Suprapubic skin (tissue), 4 donors: ENCODE results near the gene C12orf56. TPM values are rescaled to one million over a fixed set of nuclear protein-coding genes. Genes with fewer than 3 reads are reported as not detected.
"Not testable (repeated sequence)": the region's sequence is repeated elsewhere in the genome, so short reads cannot be mapped to it uniquely, and the experiment has no call there.

ENCODE experiments used
- DNase-seq, 2 donors: peaks; one replicate each; pipeline ENCODE4 v3.0.0-alpha.2; 2019; ENCODE audit warnings: low spot score in 2 of 2
- H3K27ac ChIP-seq: fragments of 200-600 bp; sonication (generic); one replicate; pipeline ENCODE4 v1.5.1; 2019
- H3K27me3 ChIP-seq: fragments of 200-600 bp; sonication (generic); one replicate; pipeline ENCODE4 v1.5.1; 2019
- H3K36me3 ChIP-seq: fragments of 200-600 bp; sonication (generic); one replicate; pipeline ENCODE4 v1.5.1; 2019
- H3K4me1 ChIP-seq: fragments of 200-600 bp; sonication (generic); one replicate; pipeline ENCODE4 v1.5.1; 2019
- H3K4me3 ChIP-seq: fragments of 200-600 bp; sonication (generic); one replicate; pipeline ENCODE4 v1.5.1; 2019; ENCODE audit warnings: mild to moderate bottlenecking
- H3K9me3 ChIP-seq: fragments of 200-600 bp; sonication (generic); one replicate; pipeline ENCODE4 v1.5.1; 2019
- EP300 ChIP-seq: sonication (generic); formaldehyde crosslinking; IDR thresholded peaks from one replicate; pipeline ENCODE4 v1.6.1; 2017; ENCODE audit warnings: antibody characterized with exemption
- POLR2A ChIP-seq, 2 donors: fragments of 450-650 bp; IDR thresholded peaks; one replicate each; pipeline ENCODE4 v1.6.1; 2017; ENCODE audit warnings: antibody characterized with exemption in 2 of 2, mild to moderate bottlenecking in 2 of 2, moderate library complexity in 2 of 2
- POLR2AphosphoS5 ChIP-seq, 3 donors: sonication (generic); formaldehyde crosslinking; IDR thresholded peaks; one replicate each; pipeline ENCODE4 v1.6.1; 2017; ENCODE audit warnings: antibody characterized with exemption in 3 of 3
- WGBS: methylation state at CpG from one replicate; pipeline ENCODE4 v1.1.5; 2018; 5-methylcytosine and 5-hydroxymethylcytosine counted together
- total RNA-seq, 4 donors: library from RNA; depleted of rRNA; stranded (reverse); fragments of >200 nt; gene quantifications; one replicate each; pipeline ENCODE4 v1.1.0, GENCODE V29; 2016
- TF ChIP-seq, protein P1 (sequence below), 2 donors: fragments of 200-600 bp in 1 of 2; fragments of 450-650 bp in 1 of 2; sonication (generic) in 1 of 2; IDR thresholded peaks; one replicate each; pipeline ENCODE4 v1.5.1; 2016 to 2019; ENCODE audit warnings: antibody characterized with exemption in 2 of 2, mild to moderate bottlenecking in 1 of 2, moderate library complexity in 1 of 2

C12orf56 gene
- total RNA-seq, 4 donors from 2014 or later = 1.2 to 2.4 (median 1.9) TPM

DNA sequence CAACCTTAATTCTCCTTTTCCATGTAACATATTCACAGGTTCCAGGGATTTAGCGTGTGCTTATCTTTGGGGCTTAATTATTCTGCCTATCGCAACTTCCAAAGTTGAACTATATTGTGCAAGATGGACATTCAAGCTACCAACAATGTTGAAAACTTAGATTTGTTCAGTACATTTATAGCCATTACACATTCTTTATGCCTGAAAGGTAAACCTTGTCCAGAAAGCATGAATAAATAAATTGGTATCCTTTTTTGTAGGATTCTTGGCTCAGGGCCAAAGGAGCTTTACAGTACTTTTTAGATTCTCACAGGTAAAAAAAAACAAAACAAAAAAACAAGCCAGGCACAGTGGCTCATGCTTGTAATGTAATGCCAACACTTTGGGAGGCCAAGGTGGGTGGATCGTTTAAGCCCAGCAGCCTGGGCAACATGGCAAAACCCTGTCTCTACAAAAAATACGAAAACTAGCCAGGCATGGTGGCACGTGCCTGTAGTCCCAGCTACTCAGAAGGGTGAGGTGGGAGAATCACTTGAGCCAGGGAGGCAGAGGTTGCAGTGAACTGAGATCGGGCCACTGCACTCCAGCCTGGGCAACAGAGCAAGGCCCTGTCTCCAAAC, 3.3 kb downstream of the C12orf56 start:
- H3K36me3 ChIP-seq = no peaks in the 10 kb centered on the region
- TF ChIP-seq POLR2A (IDR thresholded peaks at IDR 0.05) (no peak), EP300 (no peak), POLR2AphosphoS5 (IDR thresholded peaks at IDR 0.05) (no peak)
- TF ChIP-seq, protein P1, sequence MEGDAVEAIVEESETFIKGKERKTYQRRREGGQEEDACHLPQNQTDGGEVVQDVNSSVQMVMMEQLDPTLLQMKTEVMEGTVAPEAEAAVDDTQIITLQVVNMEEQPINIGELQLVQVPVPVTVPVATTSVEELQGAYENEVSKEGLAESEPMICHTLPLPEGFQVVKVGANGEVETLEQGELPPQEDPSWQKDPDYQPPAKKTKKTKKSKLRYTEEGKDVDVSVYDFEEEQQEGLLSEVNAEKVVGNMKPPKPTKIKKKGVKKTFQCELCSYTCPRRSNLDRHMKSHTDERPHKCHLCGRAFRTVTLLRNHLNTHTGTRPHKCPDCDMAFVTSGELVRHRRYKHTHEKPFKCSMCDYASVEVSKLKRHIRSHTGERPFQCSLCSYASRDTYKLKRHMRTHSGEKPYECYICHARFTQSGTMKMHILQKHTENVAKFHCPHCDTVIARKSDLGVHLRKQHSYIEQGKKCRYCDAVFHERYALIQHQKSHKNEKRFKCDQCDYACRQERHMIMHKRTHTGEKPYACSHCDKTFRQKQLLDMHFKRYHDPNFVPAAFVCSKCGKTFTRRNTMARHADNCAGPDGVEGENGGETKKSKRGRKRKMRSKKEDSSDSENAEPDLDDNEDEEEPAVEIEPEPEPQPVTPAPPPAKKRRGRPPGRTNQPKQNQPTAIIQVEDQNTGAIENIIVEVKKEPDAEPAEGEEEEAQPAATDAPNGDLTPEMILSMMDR (IDR thresholded peaks at IDR 0.05) = no peak
- 77% methylated on average over 6 of the region's 6 CpGs for WGBS
- H3K27ac ChIP-seq = no peak overlapping the region
- H3K4me3 ChIP-seq = no peak overlapping the region
- peaks cover 11% of the 10 kb centered on the region for H3K4me1 ChIP-seq
- H3K27me3 ChIP-seq = peaks cover 10% of the 10 kb centered on the region
- DNase-seq = no peak
- H3K9me3 ChIP-seq = no peaks in the 10 kb centered on the region

DNA sequence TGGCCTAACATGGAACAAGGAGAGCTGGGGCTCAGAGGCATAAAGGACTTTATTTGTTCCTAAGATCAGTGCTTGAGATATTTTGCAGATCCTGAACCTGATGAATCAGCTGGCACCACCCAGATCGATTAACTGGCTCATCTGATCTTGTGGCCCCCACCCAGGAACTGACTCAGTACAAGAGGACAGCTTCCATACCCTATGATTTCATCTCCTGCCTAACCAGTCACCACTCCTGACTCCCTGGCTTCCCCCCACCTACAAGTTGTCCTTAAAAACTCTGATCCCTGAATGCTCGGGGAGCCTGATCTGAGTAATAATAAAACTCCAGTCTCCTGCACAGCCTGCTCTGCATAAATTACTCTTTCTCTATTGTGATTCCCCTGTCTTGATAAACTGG, 5.1 kb downstream of the C12orf56 start:
- Histone ChIP-seq H3K36me3 (no peaks in the 10 kb centered on the region), H3K27ac (no peak overlapping the region), H3K4me3 (no peak overlapping the region), H3K9me3 (peaks cover 7% of the 10 kb centered on the region), H3K27me3 (peaks cover 7% of the 10 kb centered on the region), H3K4me1 (peaks cover 7% of the 10 kb centered on the region)
- TF ChIP-seq POLR2A (IDR thresholded peaks at IDR 0.05) = no peak
- TF ChIP-seq POLR2AphosphoS5 (IDR thresholded peaks at IDR 0.05) = no peak
- TF ChIP-seq EP300 = no peak
- TF ChIP-seq, protein P1 (IDR thresholded peaks at IDR 0.05) = no peak
- DNase-seq = no peak
- WGBS = 36% methylated on average over 2 of the region's 2 CpGs

DNA sequence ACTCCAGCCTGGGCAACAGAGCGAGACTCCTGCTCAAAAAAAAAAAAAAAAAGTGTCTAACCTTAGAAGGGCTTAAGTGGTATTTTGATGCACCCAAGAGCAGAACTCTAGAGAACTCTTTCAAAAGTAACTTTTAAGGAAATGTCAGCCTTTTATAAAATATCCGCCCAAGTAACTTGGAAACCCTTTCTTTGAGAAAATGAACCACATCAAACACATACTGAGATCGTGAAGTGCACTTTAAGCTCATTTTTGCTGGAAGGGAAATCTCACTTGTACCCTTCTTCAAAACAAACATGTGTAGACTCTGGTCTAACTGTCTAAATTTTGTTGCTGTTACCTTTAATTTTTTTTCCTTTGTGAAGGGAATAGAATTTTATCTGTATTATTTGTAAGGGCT, 5.5 kb downstream of the C12orf56 start:
- no peak for DNase-seq
- H3K36me3 ChIP-seq = no peaks in the 10 kb centered on the region
- no peak overlapping the region for H3K27ac ChIP-seq
- H3K4me1 ChIP-seq = peaks cover 3% of the 10 kb centered on the region
- WGBS = 88% methylated on average over 3 of the region's 3 CpGs
- peaks cover 7% of the 10 kb centered on the region for H3K9me3 ChIP-seq
- peaks cover 3% of the 10 kb centered on the region for H3K27me3 ChIP-seq
- TF ChIP-seq, protein P1 (IDR thresholded peaks at IDR 0.05) = no peak
- TF ChIP-seq EP300 (no peak), POLR2AphosphoS5 (IDR thresholded peaks at IDR 0.05) (no peak), POLR2A (IDR thresholded peaks at IDR 0.05) (no peak)
- no peak overlapping the region for H3K4me3 ChIP-seq

DNA sequence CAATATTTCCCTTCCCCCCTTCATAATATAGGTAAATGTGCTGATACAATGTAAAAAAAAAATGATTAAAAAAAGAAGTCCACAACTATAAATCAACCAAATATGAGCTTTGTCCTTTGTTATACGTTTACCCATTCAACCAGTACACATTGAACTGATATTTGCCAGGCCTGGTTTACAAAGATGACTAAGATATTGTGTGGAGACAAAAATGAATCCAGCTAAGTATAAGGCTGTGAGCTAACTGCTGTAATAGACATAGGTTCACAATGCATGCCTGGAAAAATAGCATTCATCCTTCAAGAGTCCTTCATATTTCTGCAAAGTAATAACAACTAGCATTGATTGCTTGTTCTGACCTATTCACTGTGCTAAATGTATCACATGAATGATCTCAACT, 6.9 kb downstream of the C12orf56 start:
- WGBS = 80% methylated on average over 1 of the region's 1 CpG
- no peak for DNase-seq
- Histone ChIP-seq H3K9me3 (peaks cover 7% of the 10 kb centered on the region), H3K36me3 (no peaks in the 10 kb centered on the region), H3K4me1 (no peaks in the 10 kb centered on the region), H3K27ac (no peak overlapping the region), H3K27me3 (no peaks in the 10 kb centered on the region), H3K4me3 (no peak overlapping the region)
- no peak for TF ChIP-seq POLR2AphosphoS5 (IDR thresholded peaks at IDR 0.05)
- no peak for TF ChIP-seq EP300
- TF ChIP-seq POLR2A (IDR thresholded peaks at IDR 0.05) = no peak
- TF ChIP-seq, protein P1 (IDR thresholded peaks at IDR 0.05) = no peak

DNA sequence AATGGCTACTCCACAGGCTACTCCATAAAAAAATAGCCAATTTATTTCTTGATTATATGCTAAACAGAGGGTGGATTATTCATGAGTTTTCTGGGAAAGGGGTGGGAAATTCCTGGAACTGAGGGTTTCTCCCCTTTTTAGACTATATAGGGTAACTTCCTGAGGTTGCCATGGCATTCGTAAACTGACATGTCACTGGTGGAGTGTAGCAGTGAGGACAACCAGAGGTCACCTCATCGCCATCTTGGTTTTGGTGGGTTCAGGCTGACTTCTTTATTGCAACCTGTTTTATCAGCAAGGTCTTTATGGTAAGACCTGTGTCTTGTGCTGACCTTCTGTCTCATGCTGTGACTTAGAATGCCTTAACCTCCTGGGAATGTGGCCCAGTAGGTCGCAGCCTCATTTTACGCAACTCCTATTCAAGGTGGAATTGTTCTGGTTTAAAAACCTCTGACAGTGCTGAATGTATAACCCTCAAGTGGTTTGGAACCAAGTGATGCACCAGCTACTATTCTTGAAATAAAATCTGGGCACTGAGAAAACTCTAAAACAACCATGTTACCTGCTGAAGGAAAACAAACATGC, 27.7 kb downstream of the C12orf56 start:
- Histone ChIP-seq H3K27ac (no peak overlapping the region), H3K4me3 (no peak overlapping the region), H3K4me1 (no peaks in the 10 kb centered on the region), H3K36me3 (no peaks in the 10 kb centered on the region), H3K27me3 (no peaks in the 10 kb centered on the region), H3K9me3 (no peaks in the 10 kb centered on the region)
- no peak for DNase-seq
- 94% methylated on average over 4 of the region's 4 CpGs for WGBS
- TF ChIP-seq, protein P1 (IDR thresholded peaks at IDR 0.05) = no peak
- TF ChIP-seq POLR2A (IDR thresholded peaks at IDR 0.05) (no peak), POLR2AphosphoS5 (IDR thresholded peaks at IDR 0.05) (no peak), EP300 (no peak)

DNA sequence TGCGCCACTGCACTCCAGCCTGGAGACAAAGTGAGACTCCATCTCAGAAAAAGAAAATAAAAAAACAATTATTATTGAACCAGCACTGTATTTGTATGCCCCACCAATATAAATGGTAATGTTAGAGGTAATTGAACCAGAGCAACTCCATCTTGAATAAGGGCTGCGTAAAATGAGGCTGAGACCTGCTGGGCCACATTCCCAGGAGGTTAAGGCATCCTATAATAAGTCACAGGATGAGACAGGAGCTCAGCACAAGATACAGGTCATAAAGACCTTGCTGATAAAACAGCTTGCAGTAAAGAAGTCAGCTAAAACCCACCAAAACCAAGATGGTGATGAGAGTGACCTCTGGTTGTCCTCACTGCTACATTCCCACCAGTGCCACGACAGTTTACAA, 29.4 kb downstream of the C12orf56 start:
- H3K27me3 ChIP-seq, H3K4me1 ChIP-seq, H3K36me3 ChIP-seq, DNase-seq, H3K4me3 ChIP-seq, H3K27ac ChIP-seq, H3K9me3 ChIP-seq: not testable (repeated sequence)
- WGBS = 79% methylated on average over 3 of the region's 3 CpGs

DNA sequence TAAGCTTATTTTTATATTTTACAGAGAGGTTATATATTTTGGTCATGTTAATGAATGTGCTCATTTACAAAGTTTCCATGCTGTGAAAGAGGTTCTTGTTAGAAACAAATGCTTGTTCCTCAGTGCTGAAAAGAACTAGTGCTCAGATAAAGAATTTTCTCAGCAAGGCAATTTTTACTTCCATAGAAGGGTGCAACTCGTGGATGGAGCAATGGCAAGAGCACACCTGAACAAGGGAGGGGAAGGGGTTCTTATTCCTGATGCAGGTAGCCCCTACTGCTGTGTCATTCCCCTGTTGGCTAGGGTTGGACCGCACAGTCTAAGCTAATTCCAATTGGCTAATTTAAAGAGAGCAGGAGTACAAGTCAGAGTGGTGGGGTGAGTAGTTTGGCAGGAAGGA, 34.3 kb downstream of the C12orf56 start:
- not testable (repeated sequence) for H3K4me3 ChIP-seq, H3K27ac ChIP-seq, H3K27me3 ChIP-seq, DNase-seq, H3K4me1 ChIP-seq, H3K9me3 ChIP-seq, H3K36me3 ChIP-seq
- WGBS = 82% methylated on average over 2 of the region's 2 CpGs
